DOHH2 (cell line): ENCODE measurements around the gene PITX3.

Source experiments
- CTCF ChIP-seq: fragments of 200-600 bp; sonication (generic); IDR thresholded peaks from one replicate; pipeline ENCODE4 v1.5.1; 2014; ENCODE audit warnings: antibody characterized with exemption, mild to moderate bottlenecking, low read depth, low read length; ENCODE audit not compliant: poor library complexity, severe bottlenecking
- EZH2phosphoT487 ChIP-seq: fragments of 200-600 bp; sonication (generic); IDR thresholded peaks from 2 replicates; pipeline ENCODE4 v1.6.1; 2017; ENCODE audit warnings: borderline replicate concordance, mild to moderate bottlenecking, antibody characterized with exemption, low read length, moderate library complexity, mixed read lengths

GRCh38 chr10:102264371-102264770 is 23.1 kb upstream of the PITX3 start:
- no peak for TF ChIP-seq CTCF
- no peak for TF ChIP-seq EZH2phosphoT487
